CD4-positive, alpha-beta T cell treated with Interferon gamma for 1 hour (primary cell): Measurements from ENCODE around the gene OR52I2.

Source experiments
- DNase-seq: peaks from one replicate; pipeline ENCODE4 v3.0.0-alpha.2; 2020

OR52I2 gene

DNA sequence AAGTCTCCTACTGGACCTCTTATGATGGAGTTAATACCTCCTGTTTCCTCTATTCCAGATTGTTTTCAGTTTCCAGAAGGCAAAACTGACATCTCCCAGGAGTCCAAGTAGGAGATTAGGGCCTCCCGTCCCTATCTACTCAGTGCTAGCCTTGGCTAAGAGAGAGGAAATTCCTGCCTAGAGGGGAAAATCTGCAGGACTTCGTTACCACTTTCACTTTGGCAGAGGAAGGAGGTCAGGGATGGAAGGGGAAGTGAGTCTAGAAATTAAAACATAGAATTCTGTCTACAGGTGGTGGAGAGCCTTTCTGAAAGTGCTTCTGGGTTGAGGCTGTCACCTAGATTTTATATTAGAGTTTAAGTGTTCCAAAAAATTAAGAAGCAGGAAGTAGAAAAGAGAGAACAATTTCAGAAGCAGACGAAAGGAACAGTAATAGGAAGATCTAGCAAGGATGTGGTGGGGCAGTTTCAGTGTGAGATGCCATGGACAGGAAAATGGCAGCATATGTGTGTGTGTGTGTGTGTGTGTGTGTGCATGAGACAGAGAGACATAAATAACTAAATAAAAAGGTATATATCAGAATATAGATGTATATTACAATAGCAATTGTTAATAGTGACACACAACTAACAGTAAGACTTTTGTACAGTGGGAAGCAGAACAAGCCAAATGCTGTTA lies 28.9 kb downstream of the OR52I2 start:
- DNase-seq: no peak

DNA sequence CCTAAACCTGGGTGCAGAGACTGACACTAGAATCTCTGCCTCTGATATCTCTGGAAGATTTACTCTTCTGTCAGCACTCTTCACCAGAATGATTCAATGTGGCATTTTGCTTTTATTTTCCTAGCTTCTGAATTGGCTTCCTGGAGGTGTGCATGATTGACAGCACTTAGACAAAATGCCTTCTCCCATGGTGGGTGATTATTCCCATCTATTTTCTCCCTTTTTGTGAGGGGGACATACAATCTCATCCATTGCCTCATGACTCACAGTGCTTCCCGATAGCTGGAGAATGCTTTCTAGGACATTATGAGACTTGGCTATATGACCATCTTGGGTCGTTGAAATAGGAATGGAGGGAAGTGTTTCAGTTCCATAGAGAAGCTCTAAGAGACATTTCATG lies 30.4 kb downstream of the OR52I2 start:
- DNase-seq: no peak

DNA sequence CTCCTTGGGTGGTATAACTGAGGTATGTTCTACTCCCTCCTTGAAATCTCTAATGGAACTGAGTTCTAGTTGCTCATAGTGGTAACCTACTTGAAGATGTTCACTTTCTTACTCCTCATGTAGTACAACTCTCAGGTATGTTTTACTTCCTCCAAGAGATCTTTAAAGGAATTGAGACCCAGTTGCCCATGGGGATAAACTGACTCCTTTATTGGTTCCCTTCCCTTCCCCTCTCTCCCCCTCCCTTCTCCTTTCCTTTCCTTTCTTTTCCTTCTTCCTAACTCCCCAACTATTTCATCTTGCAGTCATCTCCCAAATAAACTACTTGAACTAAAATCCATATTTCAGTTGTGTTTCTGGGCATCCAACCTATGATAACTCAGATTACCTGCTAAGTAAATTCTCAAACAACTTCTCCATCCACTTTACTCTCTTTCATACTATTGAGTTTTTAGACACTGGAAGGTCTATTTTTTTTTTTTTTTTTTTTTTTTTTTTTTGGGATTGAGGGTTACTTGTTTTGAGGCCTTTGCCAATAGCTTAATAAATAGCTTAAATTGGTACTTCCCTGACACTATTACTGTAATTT lies 34.4 kb downstream of the OR52I2 start:
- no peak for DNase-seq

DNA sequence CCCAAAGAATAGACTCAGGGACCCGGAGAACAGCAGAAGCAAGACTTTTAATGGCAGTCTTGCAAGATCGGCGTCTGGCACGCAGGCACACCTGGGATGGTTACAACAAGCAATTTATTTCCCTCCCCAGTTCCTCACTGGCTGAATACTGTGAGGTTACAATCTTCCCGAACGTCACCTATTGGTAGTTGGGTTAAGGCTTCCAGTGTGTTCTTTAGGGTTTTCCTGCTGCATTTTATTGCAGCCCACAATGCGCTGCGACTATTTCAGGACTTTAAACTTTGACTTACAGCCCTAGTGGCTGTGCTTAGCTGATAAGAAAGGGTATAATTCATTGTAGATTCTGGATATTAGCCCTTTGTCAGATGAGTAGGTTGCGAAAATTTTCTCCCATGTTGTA lies 38.0 kb downstream of the OR52I2 start:
- DNase-seq: no peak

DNA sequence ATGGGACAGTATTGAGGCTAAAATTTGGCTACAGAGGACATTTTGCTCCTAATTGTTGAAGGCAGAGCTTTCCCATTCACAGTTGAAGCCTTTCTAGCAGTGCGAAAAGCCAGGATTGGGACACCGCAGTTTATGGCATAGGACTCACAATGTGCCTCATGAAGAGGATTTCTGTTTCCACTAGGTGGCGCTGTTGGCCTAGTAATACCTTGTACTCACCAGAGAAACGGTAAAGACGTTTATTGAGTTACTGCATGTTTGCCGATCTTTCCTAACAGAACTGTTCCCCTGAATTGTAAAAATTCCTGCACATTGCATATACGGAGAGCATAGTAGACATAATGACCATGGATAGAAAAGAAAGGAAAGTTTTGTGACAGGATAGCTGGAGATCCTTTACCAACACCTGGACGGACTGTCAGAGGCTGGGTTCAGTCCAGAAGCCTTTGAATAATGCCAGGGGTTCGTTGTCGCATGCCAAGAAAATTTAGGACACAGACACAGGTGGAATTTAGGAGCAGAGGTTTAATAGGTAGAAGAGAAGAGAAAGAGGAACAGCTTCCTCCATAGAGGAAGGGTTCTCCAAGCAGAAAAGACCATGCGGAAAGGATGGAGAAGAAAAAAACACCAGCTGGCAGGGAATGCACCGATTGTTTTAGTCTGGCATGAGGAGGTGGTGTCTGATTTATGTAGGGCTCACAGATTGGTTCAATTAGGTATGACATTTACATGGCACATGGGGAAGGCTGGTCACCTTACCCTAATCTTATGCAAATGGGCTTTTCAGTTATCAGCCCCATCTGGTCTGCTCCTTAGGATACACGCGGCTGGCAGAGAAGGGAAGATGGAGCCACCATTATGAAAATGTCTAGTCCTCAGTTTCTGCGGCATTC lies 44.9 kb downstream of the OR52I2 start:
- DNase-seq: no peak

DNA sequence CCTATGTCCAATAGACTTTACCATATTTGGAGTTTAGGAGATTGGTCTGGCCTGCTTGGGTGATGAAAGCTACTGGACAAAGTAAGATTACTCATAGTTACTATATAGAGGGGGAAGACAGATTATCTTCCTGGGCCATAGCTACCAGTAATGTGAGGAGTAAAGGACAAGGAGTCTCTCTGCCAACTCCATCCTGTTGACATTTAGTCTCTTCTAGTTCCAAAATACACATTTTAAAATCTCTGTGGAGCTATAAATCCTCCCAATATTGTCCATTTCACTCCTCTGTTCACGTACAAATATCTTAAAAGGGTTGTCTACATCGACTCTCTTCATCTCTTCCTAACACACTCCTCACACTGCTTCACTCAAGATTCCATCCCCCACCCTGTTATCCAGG lies 54.6 kb downstream of the OR52I2 start:
- no peak for DNase-seq

DNA sequence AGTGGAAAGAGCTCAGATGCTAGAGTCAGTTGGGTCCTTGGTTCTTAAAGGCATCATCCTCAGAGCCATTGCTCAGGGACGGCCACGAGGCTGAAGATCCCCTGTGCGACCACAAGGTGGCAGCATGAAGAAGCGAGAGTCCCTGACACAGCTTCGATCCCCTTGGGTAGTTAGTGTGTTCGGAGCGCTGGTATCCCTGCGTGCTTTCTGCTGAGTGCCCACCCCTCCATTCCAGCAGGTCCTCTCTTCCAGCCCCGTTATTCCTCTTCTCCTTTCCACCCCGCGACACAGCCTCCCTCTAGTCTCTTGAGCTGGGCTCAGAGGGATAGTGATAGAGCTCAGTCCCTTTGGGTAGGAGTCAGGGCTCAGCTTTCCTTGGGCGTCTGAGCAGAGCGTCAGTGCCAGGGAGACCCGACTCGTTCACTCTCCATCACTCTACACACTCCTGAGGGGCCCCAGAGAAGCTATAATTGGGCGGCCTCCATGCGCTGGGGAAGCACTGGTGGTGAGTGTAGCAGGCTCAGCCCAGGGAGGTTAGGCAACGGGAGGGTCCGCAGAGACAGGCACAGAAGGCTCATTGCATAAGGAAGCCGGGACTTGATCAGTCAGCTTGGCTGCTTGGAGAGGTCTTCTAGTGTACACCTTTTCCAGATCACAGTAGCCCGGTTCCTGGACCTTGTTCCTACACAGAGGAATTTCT lies 55.6 kb downstream of the OR52I2 start, which contains the start of gene OR51D1:
TSS of gene OR51D1 (plus strand) at position 516 of the 700 bp plus-strand sequence. CDS start 2,314 bp downstream, outside the sequence.
- DNase-seq: peak; percentile 49

DNA sequence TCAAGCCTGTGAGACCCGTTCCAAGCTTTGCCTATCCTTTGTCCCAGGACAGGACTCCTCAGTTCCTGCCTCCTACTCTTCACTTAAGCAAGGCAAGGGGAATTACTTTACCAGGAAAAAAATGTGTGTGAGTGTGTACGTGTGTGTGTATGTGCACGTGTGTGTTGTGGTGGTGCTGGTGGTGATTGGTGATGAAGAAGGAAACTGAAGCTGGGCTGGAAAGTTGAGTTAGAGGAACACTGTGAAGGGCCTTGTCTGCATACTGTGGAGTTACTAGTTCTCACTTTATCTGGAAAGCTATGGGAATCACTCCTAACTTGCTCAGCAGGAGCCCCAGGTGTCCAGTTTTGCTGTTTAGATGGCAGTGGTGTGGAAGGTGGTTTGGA lies 56.1 kb downstream of the OR52I2 start:
- DNase-seq: no peak

DNA sequence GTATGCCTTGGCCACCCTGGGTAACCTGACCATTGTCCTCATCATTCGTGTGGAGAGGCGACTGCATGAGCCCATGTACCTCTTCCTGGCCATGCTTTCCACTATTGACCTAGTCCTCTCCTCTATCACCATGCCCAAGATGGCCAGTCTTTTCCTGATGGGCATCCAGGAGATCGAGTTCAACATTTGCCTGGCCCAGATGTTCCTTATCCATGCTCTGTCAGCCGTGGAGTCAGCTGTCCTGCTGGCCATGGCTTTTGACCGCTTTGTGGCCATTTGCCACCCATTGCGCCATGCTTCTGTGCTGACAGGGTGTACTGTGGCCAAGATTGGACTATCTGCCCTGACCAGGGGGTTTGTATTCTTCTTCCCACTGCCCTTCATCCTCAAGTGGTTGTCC lies 58.4 kb downstream of the OR52I2 start:
- DNase-seq: no peak

DNA sequence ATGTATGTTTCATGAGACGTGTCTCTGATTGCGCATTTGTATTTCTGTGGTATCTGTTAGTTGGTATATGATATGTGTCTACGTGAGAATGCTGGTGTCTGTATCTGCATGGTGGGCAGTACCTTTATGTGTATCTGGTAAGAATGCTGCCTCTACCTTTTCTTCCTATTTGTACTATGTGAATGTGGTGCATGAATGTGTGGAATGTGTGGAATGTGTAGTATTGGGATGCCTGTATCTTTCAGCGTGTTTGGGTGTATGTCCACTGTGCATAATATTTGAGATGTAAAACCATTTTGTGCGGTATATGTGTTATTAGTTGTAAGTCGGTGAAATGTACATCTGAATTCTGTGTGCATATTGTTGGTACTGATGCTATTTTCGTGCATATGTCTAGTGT lies 60.0 kb downstream of the OR52I2 start:
- no peak for DNase-seq

DNA sequence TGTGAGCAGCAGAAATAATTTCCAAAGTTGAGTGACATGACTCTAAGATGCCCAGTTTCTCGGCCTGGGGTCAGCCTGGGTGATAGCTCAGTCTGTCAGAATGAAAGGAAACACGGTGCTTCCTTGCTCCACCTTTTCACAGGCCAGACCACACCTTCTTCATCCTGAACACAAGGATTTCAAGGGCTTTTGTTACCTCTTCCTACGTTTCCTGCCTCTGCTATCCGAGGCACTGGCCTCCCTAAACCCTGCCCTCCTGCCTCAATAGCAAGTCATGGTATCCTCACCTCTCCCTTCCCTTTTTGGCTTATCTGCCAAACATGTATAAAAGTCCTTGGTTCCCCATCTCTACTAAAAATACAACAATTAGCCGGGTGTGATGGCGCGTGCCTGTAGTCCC lies 60.5 kb downstream of the OR52I2 start:
- DNase-seq: no peak
